NCI-H748 treated with DMSO at 0.1 percent for 48 hours (cell line): ENCODE measurements around the gene MPI.
A peak's percentile ranks its signal among the peaks of the same experiment; 100 is the strongest.
"Not testable (repeated sequence)": the region's sequence is repeated elsewhere in the genome, so short reads cannot be mapped to it uniquely, and the experiment has no call there.

ENCODE experiments used
- DNase-seq: peaks from one replicate; lab custom pipeline; 2025; lab: John Stamatoyannopoulos, UW

MPI gene

GRCh38 chr15:74864296-74864695 lies 25.5 kb upstream of the MPI start:
- DNase-seq = no peak

GRCh38 chr15:74865316-74865715 lies 24.5 kb upstream of the MPI start:
- no peak for DNase-seq

DNA sequence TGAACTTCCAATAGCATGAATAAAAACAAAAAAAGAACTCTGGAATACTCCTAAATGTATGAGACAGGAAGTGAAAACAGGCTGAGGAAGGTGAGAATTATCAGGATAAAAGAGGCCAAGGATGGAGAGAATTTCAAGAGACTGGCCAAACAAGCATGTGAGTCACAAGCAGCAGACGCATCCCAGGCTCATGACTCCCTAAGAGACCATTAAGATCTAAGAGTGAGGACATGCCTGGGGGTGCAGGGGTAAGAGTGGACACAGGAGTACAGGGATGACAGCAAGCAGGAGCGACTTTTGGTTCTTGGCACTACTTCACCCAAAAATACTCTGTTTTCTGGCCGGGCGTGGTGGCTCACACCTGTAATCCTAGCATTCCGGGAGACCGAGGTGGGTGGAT lies 23.8 kb upstream of the MPI start:
- DNase-seq = no peak

GRCh38 chr15:74867466-74868038 lies 22.3 kb upstream of the MPI start:
- DNase-seq = no peak

DNA sequence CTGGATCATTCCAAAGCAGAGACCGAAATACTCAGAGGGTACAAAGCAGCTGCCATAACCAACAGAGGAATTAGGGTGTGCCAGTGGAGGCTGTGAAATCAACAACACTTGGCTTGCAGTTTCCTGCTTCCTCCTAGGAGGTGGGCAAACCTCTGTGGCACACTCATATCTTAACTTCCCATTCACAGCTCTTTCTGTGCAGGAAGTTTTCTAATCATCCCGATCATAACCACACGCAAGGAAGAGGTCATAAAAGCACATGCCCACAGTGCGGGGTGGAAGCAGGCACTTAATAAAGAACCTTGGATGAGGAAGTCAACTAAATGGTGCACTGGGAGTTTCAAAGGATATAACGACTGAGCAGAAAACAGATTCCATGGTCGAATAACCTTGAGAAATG lies 21.8 kb upstream of the MPI start:
- DNase-seq = no peak

- no peak for DNase-seq
These were observed 20.5 kb upstream of the MPI start for GRCh38 chr15:74869372-74869725.

- DNase-seq = no peak
These were observed 20.0 kb upstream of the MPI start for GRCh38 chr15:74869726-74870407.

DNA sequence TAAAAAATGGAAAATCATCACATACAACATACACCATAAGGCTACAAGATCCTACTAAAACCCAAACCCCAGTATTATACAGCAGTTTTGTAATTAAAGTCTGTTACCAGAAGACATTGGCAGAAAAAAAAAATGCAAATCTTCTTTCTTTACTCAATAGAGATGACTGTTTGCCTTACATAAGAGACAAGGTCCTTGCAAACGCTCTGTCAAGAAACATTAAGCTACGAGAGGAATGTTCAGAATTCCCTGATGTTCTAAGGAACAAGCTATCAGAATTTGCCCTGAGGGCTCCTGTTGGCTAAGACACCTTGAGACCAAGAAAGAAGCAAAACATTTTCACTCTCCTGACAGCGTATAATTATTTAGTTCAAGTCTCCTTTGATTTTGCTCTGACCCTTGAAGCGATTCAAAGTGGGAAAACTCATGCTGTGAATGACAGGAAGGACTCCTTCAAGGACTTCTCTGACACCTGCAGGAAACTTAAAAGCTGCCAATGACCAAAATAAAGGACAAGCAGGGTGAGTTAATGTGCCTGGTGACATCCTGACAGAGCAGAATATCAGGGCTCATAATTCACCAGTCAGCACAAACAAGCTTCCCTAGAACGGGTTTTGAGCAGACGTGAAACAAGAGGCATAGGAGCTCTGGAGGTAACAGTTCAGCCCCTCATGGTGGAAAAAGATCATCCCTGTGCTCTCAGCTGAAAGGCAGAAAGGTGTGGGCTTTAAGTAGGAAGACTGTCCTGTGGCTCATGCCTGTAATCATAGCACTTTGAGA lies 19.2 kb upstream of the MPI start:
- no peak for DNase-seq

DNA sequence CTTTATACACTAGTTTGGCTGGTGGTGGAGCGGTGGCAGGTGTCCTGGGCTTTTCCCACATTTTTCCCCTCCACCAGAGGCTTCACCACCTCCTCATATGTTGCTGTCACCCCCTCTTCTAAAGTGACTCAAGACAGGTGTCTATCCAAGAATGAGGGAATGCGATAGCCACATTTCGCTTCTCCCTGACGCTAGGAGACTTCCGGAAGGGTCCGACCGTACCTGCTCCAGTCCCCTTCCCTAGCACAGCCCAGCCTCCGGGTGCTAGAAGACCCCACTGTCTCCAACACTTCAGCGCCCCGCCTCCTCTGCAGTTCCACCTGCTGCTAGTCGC lies 17.2 kb upstream of the MPI start:
- no peak for DNase-seq

GRCh38 chr15:74873036-74873755 lies 16.6 kb upstream of the MPI start, which contains the start of gene SCAMP2:
SCAMP2 (minus strand) TSS chr15:74873365; CDS start chr15:74873255, 110 bp downstream.
- peak; percentile 63 for DNase-seq

DNA sequence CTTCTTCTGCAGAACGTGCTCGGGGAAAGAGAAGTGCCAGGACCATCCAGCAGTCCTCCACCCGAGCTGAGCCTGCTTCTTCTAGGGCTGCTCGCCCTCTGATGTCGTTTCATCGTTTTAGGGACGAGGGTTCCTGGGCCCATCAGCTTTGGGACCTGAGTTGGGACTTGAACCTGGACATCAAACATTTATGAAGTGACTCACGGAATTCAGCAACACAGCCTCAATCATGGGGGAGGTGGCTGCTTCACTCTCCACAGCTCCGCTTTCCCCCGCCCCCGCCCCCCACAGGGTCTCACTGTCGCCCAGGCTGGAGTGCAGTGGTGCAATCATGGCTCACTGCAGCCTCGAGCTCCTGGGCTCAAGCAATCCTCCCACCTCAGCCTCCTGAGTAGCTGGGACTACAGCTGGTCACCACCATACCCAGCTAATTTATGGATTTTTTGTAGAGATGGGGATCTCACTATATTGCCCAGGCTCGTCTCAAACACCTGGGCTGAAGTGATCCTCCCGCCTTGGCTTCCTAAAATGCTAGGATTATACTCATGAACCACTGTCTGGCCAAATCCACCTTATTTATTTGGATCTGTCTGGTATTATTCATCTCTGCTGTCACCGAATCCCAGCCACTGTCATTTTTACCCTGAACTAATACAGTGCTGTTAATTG lies 16.0 kb upstream of the MPI start:
- no peak for DNase-seq

GRCh38 chr15:74878273-74878672 lies 11.6 kb upstream of the MPI start:
- no peak for DNase-seq

GRCh38 chr15:74882528-74882927 lies 7.3 kb upstream of the MPI start:
- no peak for DNase-seq

DNA sequence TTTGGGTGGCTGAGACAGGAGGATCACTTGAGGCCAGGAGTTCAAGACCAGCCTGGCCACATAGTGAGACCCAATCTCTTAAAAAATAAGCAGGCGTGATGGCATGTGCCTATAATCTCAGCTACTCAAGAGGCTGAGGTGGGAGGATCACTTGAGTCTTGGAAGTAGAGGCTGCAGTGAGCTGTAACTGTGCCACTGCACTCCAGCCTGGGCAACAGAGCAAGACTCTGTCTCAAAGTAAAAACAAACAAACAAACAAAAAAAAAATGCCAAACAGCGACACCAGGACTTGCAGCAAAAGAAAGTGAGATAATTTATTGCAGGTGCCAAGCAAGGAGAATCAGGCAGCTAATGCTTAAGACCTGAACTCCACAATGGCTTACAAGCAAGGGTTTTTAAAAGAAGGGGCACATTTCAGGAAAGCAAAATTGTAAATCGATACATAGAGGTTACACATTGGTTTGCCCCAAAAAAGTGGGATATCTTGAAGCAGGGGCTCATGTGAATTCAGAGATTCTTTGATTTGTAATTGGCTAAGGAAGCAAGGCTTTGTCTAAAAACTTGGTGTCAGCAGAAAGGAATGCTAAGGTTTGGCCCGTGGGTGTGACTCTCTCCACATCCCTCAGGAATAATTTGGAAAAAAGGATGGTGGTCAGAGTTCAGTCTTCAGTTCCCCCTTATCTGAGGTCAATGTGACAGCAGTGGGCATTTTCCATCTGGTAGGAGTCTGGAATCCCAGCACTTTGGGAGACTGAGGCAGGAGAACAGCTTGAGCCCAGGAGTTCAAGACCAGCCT lies 5.2 kb upstream of the MPI start:
- DNase-seq = no peak

DNA sequence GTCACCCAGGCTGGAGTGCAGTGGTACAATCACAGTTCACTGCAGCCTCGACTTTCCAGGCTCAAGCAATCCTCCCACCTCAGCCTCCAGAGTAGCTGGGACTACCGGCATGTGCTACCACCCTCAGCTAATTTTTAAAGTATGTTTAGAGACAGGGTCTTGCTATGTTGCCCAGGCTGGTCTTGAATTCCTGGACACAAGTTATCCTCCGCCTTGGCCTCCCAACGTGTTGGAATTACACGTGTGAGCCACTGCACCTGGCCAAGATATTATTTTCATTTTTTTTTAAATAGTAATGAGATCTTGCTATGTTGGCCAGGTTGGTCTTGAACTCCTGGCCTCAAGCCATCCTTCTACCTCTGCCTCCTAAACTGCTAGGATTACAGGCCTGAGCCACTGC lies 4.4 kb upstream of the MPI start:
- no peak for DNase-seq

DNA sequence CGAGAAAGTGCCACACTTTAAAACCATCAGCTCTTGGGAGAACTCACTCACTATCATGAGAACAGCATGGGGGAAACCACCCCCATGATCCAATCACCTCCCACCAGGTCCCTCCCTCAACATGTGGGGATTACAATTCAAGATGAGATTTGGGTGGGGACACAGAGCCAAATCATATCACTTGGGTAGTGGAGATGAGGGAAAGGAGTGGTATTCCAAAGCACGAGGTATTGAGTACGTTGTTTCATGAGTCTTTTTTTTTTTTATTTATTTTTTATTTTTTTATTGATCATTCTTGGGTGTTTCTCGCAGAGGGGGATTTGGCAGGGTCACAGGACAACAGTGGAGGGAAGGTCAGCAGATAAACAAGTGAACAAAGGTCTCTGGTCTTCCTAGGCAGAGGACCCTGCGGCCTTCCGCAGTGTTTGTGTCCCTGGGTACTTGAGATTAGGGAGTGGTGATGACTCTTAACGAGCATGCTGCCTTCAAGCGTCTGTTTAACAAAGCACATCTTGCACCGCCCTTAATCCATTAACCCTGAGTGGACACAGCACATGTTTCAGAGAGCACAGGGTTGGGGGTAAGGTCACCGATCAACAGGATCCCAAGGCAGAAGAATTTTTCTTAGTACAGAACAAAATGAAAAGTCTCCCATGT lies 2.2 kb upstream of the MPI start:
- DNase-seq = not testable (repeated sequence)

DNA sequence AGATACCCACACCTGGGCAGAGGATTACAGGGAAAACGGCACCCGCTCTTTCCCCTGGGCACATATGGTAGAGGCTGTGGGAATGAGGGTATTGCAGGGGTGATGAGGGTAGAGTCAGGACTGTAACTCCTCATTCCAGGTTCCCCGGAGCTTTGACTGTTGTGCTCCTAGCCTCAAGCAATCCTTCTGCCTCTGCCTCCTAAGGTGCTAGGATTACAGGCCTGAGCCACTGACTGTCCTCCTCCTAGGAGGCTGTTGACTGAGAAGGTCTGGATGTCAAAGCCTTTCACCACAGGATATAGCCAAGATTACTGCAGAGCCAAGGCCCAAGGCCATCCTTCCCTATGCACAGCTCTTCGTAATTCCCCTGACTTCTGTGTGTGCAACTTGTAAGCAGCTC lies 1.1 kb upstream of the MPI start:
- no peak for DNase-seq

DNA sequence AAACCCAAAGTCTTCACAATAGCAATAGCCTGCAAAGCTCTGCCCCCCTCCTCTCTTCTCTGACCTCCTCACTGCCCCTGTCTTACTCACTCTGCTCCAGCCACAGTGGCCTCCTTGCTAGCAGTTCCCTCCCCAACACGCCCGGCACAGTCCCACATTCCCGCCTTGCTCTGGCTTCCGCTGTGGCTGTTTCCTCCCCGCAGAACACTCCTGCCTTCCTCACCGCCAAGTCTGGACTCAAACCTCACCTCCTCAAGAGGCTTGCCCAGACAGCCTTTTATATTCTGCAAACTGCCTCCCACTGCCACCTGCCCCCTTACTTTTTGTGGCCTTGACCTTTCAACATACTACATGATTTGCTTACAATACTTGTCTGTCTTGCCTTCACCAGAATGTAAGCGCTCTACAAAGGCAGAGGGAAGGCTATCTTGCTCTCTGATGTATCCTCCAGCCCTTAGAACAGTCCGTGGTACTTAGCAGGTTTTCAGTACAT lies 406 bp upstream of the MPI start:
- DNase-seq = no peak

DNA sequence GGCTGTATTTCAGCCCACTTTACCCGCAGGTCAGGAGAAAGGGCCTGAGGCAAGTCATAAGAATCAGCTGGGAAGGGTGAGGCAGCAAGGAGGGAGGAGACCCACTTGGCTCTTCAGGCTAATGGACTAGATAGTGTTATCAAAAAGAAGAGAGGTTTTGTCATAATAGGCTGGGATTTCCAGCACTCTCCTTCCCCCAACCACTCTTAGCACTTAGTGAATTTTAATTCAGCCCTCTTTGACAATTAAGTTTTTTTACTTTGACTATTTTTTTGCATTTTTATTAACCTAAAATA lies 771 bp downstream of the MPI start:
- DNase-seq = no peak

GRCh38 chr15:74891469-74891868 lies 1.6 kb downstream of the MPI start:
- no peak for DNase-seq

GRCh38 chr15:74892313-74892712 lies 2.5 kb downstream of the MPI start:
- no peak for DNase-seq
